Fibroblast of peridontal ligament (primary cell): Measurements from ENCODE around the gene CCDC66.

Experiments
- DNase-seq: peaks from one replicate; pipeline ENCODE4 v3.0.0-alpha.2; 2010; ENCODE audit errors: extremely low read depth

Gene CCDC66

GRCh38 chr3:56621681-56622080 is 64.7 kb downstream of the CCDC66 start:
- DNase-seq = no peak

GRCh38 chr3:56622381-56622780 is 65.4 kb downstream of the CCDC66 start:
- DNase-seq = no peak

DNA sequence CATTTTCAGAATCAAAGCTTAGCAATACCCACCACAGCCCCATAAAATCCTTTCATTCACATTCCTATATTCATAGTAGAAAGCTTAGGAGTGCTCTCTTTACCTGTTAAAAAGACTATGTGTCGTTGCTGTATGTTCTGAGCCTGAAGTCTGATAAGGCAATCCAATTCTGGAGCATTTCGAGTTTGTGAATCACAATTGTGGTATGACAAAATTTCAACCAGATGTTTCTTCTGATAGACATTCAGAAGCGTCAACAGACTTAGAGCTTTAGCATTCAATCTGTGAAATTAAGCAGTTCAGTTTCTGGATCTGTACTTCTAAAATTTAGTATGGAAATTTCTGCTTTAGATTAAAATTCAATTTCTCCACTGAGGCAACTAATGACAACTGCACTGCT is 67.8 kb downstream of the CCDC66 start:
- DNase-seq = peak; percentile 78

- DNase-seq = no peak
Observed at GRCh38 chr3:56629047-56629446, 72.1 kb downstream of the CCDC66 start.

- no peak for DNase-seq
Observed at GRCh38 chr3:56629451-56629850, 72.5 kb downstream of the CCDC66 start.

GRCh38 chr3:56630966-56631365 is 74.0 kb downstream of the CCDC66 start:
- DNase-seq = peak; percentile 15

GRCh38 chr3:56633181-56633580 is 76.2 kb downstream of the CCDC66 start:
- DNase-seq = no peak

DNA sequence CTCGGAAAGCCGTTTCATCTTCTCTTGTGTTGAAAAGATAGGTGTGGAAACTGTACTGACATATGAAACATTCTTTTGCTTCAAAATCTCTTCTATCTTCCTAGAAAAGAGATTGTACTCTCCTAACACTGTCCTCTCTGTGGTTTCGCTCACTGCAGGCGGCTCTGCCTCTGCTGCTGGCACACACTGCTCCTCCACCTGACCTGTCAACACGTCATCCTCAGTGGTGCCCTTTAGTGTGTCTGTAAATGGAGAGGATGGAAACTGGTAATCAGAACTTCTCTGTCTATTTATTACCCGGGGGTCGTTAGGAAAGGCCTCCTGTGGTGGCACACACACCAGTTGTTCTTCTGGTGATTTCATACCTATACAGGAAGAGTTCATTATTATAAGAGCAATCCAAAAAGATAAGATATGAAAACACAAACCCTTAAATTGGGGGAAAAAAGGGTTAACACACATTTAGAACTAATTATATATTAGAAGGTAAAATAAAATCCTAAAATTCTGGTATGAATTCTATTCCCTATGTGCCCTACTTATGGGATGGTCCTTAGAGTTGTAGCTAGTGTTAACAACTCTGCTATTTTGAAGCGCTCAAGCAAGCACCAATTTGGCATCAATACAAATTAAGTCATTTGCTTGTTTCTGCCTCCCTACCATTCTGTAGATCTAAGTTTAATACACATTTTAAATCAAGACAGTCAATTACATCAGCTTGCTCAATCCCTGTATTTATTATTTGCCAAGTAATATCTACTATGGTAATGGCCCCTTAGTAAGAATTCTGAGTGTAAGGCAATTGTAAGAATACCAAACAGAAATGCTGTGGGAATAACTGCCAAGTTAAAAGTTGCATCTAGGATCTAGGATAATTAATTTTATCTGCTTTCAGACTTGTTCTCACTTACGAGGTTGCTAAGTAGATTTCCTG is 76.9 kb downstream of the CCDC66 start:
- DNase-seq = no peak

DNA sequence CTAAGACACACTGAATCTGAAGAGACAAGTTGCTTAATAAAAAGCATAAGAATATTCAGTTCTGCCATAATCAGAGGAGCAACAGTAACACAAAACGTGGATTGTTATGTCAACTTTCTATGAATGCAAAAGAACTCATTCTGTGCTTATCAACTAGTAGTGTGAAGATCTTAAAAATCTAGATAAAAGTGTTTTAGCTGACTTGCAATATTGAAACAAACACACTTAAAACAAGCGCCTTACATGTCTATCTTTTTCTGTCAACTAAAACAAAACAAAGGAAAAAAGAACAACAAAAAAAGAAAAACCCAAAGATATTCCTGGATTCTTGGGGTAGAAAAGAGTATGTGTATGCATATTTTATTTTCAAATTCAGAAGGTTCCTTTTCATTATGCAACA is 88.4 kb downstream of the CCDC66 start:
- no peak for DNase-seq

GRCh38 chr3:56654460-56654859 is 97.5 kb downstream of the CCDC66 start:
- no peak for DNase-seq

DNA sequence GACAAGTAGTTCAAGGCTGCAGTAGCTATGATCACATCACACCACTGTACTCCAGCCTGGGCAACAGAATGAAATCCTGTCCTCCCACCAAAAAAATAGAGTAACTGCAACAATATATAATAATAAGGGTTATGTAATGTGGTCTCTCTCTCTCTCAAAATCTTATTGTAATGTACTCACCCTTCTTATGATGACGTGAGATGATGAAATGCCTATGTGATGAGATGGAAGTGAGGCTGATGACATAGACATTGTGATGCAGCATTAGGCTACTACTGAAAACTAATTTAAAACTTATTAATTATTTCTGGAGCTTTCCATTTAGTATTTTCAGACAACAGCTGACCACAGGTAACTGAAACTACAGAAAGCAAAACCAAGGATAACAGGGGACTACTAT is 98.7 kb downstream of the CCDC66 start:
- DNase-seq = no peak

DNA sequence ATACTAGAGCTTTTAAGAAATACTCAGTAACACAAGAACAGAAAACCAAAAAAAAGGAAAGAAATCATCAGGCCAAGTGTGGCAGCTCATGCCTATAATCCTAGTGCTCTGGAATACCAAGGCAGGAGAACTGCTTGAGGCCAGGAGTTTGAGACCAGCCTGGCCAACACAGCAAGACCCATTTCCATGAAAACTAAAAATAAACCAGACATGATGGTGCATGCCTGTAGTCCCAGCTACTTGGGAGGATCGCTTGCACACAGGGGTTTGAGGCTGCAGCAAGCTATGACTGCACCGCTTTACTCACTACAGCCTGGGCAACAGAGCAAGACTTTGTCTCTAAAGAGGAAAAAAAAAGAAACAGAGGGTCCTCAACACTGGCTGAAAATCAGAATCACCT is 107.8 kb downstream of the CCDC66 start:
- DNase-seq = no peak

DNA sequence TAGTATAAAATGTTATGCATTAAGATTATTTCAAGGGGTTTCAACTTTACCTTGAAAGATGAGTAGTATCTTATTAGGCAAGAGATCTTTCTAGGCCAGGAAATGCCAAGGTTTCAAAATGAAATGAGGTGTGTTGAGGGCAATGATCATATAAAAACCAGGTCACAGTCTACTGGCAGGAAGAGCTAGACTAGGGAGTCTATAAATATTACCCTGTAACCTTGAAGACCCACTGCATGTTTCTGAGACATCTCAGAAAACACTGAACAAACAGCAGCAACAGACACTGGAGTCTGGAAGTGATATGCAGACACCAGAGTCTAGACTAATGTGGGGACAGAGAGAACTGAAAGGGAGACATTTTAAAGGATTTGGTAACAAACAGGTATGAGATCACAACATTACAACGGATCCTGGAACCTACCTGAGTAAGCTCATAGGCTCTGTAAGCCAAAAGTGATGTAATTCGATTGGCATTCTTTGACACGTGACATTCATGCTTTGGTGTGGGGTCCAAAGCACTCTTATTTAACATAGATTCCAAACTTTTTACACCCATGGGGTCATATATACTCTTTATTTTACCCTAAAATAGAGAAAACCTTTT is 111.1 kb downstream of the CCDC66 start:
- DNase-seq = no peak
